ENCODE results near the gene TICAM1. TPM values are rescaled to one million over a fixed set of nuclear protein-coding genes. Genes with fewer than 3 reads are reported as not detected.
"Not testable (repeated sequence)": the region's sequence is repeated elsewhere in the genome, so short reads cannot be mapped to it uniquely, and the experiment has no call there.

The TICAM1 gene
- total RNA-seq, 2 donors from 2014 or later = 22.4 to 40.5 TPM

DNA sequence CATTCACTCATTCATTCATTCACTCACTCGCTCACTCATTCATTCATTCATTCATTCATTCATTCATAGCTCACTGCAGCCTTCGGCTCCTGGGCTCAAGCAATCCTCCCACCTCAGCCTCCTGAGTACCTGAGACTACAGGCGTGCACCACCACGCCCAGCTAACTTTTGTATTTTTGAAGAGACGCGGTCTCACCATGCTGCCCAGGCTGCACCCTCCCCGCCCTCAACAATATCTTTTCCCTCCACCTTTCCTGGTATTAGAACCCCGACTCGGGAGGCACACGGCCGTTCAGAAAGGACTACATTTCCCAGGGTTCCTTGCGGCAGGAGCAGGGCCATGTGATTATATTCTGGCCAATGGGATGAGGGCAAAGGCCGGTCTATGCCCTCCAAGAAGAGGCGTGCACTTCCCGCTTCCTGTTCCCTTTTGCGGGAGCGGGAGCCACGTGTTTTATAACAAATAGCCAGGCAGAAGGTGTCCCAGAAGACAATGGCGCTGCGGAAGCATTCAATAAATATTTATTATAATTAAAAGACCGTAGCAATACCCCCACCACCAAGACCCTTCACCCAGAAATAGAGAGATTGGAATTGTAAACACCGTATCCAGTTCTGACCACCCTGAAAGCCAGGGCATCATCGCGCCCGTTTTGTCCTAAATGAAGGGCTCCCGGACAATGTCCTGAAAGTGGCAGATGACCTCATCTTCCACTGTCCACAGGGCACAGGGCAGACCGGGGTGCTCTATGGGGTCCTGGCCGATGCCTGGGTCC is 15.9 kb downstream of the TICAM1 start:
- intact Hi-C loops (cut with DNase I, micrococcal nuclease) = no loop called here
- ATAC-seq (peak; percentile 88), DNase-seq (peak; percentile 89 to 93)

- DNase-seq = no peak
- intact Hi-C loops (cut with DNase I, micrococcal nuclease) = no loop called here
- no peak for ATAC-seq
Observed at GRCh38 chr19:4814625-4815425, 16.7 kb downstream of the TICAM1 start.

DNA sequence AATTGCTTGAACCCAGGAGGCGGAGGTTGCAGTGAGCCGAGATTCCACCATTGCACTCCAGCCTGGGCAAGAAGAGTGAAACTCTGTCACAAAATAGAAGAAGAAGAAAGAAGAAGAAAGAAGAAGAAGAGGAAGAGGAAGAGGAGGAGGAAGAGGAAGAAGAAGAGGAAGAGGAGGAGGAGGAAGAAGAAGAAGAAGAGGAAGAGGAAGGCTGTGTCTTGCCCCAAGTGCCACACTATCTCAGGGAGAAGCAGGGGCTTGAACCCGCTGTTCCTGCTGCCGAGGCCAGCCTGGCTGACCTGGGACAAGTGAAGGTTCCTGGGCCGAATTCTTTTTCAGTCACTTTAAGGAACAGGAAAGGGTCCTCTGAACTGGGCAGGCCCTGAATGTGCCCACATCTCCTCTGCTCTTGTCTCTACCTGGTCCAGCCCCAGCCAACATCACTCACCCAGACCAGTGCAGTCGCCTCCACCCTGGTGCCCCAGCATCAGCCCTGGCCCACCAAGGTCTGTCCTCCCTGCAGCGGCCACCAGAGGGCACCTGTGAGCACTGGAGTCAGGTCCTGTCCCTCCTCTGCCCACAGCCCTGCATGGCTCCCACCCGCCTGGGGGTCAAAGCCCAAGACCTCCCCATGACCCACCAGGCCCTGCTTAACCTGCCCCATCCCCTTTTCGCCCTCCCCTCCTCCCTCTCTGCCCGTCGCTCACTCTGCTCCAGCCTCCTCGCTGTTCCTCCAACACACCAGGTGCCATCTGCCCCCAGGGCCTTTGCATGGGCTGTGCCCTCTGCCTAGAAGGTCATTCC is 20.0 kb downstream of the TICAM1 start:
- ATAC-seq (peak; percentile 56), DNase-seq (peak; percentile 73 to 89)
- intact Hi-C loops (cut with DNase I, micrococcal nuclease) = loop anchor here in 1 of 2 donors (2.0 kb wide), 1 partner anchor 37 kb away; no protein-coding TSS in a partner anchor

DNA sequence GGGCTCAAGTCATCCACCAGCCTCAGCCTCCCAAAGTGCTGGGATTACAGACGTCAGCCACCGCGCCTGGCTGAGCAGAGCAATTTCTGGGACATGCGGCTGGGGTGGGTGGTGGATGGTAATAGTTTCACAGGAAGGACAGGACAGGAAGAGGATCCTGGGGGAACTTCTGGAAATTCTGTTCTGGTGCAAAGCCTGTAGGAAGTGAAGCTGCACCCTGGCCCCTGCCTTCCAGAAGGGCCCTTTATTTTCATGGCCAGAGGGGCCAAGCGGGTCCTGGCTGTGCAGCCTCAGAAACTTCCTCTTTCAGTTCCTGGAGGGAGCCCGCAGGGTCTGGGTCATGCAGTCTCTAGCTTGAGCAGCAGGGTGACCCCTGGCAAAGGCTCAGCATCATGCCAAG is 24.3 kb downstream of the TICAM1 start:
- intact Hi-C loops (cut with DNase I, micrococcal nuclease) = loop anchor here in 1 of 2 donors (5.0 kb wide), 1 partner anchor 45 kb away; no protein-coding TSS in a partner anchor
- ATAC-seq (no peak), DNase-seq (no peak)

- ATAC-seq (no peak), DNase-seq (no peak)
- intact Hi-C loops (cut with DNase I, micrococcal nuclease) = loop anchor here in 1 of 2 donors (5.0 kb wide), 1 partner anchor 46 kb away; no protein-coding TSS in a partner anchor
Observed at GRCh38 chr19:4806384-4806783, 25.1 kb downstream of the TICAM1 start.

DNA sequence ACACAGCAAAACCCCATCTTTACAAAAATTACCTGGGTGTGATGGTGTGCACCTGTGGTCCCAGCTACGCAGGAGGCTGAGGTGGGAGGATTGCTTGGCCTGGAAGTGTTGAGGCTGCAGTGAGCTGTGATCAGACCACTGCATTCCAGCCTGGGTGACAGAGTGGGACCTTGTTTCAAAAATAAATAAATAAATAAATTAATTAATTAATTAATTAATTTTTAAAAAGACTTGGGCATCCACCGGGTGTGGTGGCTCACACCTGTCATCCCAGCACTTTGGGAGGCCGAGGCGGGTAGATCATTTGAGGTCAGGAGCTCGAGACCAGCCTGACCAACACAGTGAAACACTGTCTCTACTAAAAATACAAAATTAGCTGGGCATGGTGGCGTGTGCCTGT is 26.4 kb downstream of the TICAM1 start:
- DNase-seq, ATAC-seq: not testable (repeated sequence)
- intact Hi-C loops (cut with DNase I, micrococcal nuclease) = loop anchor here in 1 of 2 donors (5.0 kb wide), 1 partner anchor 47 kb away; no protein-coding TSS in a partner anchor

GRCh38 chr19:4803736-4804695 is 27.5 kb downstream of the TICAM1 start:
- intact Hi-C loops (cut with DNase I, micrococcal nuclease) = loop anchor here in 1 of 2 donors (5.0 kb wide), 1 partner anchor 72 kb away; no protein-coding TSS in a partner anchor
- peak; percentile 76 for ATAC-seq
- peak in 1 of 2 donors; percentile 66 for DNase-seq

DNA sequence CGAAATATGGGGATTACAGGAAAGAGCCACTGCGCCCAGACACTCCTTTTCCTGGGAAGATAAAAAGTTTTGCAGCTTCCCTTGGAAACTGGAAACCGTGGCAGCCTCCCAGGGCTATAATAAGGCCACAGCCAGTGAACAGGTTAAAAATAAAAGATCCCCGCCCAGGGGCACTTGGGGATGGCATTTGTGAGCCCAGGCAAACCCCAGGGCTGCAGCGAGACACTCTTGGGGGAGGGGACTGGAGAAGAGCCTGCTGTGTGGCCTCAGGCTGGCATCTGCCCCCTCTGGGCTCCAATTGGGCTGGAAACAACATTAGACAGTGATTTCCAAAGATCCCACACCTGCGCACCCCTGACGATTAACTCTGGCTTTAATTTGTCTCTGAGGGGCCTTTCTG is 28.8 kb downstream of the TICAM1 start:
- ATAC-seq (no peak), DNase-seq (no peak)
- intact Hi-C loops (cut with DNase I, micrococcal nuclease) = loop anchor here in 1 of 2 donors (5.0 kb wide), 1 partner anchor 70 kb away; no protein-coding TSS in a partner anchor

- intact Hi-C loops (cut with DNase I, micrococcal nuclease) = loop anchor here in 1 of 2 donors (5.0 kb wide), 1 partner anchor 69 kb away; no protein-coding TSS in a partner anchor
- ATAC-seq (no peak), DNase-seq (no peak)
Observed at GRCh38 chr19:4801085-4801619, 30.4 kb downstream of the TICAM1 start.

DNA sequence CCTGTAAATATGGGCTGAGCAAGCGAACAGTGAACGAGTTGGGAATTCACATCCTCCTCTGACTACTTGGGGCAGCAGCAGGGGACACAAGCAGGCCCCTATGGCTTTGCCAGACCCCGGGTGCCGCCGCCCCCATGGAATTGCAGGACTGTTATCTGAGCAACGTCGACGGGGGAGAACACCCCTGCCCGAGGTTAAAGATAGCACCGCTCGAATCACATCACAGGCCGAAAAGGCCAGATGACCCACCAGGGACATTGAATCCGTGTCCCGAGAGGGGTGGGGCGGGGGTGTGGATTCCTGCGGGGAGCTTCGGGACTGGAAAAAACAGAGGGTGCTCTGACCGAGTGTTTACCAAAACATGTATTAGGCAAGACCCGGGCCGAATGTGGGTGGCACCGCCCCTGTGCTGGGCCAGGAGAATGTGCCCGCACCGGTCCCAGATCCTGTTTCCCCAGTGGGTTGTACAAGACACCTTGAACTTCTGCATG is 30.9 kb downstream of the TICAM1 start:
- intact Hi-C loops (cut with DNase I, micrococcal nuclease) = loop anchor here in 1 of 2 donors (5.0 kb wide), 1 partner anchor 68 kb away; no protein-coding TSS in a partner anchor
- ATAC-seq = no peak
- DNase-seq = no peak

DNA sequence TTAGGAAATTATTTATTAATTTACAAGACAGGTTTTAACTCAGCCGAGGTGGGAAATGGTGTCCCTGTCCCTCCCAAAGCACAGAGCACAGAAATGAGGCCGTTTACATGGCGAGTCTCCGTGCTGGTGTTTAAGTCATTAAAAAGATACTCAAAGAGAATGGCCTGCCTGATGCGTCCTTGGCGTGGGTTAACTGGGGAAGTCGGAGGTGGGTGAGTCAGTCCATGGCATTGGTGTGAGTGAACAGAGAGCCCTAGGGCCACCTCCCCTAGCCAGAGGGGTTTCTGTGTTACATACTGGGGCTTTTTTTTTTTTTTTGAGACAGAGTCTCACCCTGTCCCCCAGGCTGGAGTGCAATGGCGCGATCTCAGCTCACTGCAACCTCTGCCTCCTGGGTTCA is 36.1 kb downstream of the TICAM1 start:
- no peak for ATAC-seq
- intact Hi-C loops (cut with DNase I, micrococcal nuclease) = no loop called here
- DNase-seq = no peak

DNA sequence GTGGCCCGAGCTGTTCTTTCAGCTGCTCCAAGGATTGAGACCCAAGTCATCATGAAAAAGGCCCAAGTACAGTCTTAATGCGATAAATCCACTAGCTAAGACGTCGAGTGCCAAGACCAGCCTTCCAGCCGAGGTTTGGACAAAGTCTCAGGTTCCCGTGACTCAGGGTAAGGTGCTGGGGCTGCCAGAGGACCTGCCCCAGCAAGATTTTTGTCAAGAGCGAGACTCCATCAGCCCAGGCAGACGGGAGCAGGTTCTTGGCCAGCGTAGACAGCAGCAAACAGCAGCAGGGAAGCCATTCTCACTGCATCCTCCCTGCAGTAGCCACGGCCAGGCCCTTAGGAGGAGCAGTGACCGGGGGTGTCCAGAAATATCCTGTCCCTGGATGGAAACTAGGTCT is 36.5 kb downstream of the TICAM1 start:
- ATAC-seq = no peak
- intact Hi-C loops (cut with DNase I, micrococcal nuclease) = no loop called here
- DNase-seq = no peak

- DNase-seq; intact Hi-C loops (cut with DNase I, micrococcal nuclease); ATAC-seq: not testable (repeated sequence)
Observed at GRCh38 chr19:4793278-4793677, 38.2 kb downstream of the TICAM1 start.

GRCh38 chr19:4792866-4793195 is 38.7 kb downstream of the TICAM1 start:
- DNase-seq; intact Hi-C loops (cut with DNase I, micrococcal nuclease); ATAC-seq: not testable (repeated sequence)

DNA sequence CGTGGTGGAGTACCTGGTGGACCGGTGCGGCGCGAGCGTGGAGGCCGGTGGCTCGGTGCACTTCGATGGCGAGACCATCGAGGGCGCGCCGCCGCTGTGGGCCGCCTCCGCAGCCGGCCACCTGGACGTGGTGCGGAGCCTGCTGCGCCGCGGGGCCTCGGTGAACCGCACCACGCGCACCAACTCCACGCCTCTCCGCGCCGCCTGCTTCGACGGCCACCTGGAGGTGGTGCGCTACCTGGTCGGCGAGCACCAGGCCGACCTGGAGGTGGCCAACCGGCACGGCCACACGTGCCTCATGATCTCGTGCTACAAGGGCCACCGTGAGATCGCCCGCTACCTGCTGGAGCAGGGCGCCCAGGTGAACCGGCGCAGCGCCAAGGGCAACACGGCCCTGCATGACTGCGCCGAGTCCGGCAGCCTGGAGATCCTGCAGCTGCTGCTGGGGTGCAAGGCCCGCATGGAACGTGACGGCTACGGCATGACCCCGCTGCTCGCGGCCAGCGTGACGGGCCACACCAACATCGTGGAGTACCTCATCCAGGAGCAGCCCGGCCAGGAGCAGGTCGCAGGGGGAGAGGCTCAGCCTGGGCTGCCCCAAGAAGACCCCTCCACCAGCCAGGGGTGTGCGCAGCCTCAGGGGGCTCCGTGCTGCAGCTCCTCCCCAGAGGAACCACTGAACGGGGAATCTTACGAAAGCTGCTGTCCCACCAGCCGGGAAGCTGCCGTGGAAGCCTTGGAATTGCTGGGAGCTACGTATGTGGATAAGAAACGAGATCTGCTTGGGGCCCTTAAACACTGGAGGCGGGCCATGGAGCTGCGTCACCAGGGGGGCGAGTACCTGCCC is 39.3 kb downstream of the TICAM1 start:
- intact Hi-C loops (cut with DNase I, micrococcal nuclease); DNase-seq: not testable (repeated sequence)
- ATAC-seq = peak; percentile 14

Measured in left colon (tissue), 2 donors.